NCI-H1105 (cell line): ENCODE data around the gene RPS21.

Experiments used
- DNase-seq: peaks from one replicate; lab custom pipeline; 2025; lab: John Stamatoyannopoulos, UW

The RPS21 gene

GRCh38 chr20:62396367-62397239 lies 9.7 kb downstream of the RPS21 start:
- no peak for DNase-seq

- DNase-seq, result no peak
Measured at GRCh38 chr20:62398120-62398821, 11.4 kb downstream of the RPS21 start.

- no peak for DNase-seq
Measured at GRCh38 chr20:62400021-62400420, 13.1 kb downstream of the RPS21 start.

- no peak for DNase-seq
Measured at GRCh38 chr20:62400541-62400940, 13.6 kb downstream of the RPS21 start.

- DNase-seq, result no peak
Measured at GRCh38 chr20:62401331-62401779, 14.5 kb downstream of the RPS21 start.

- no peak for DNase-seq
Measured at GRCh38 chr20:62402456-62403150, 15.7 kb downstream of the RPS21 start.

- no peak for DNase-seq
Measured at GRCh38 chr20:62403331-62403730, 16.4 kb downstream of the RPS21 start.

GRCh38 chr20:62404112-62404665 lies 17.3 kb downstream of the RPS21 start:
- DNase-seq, result no peak

GRCh38 chr20:62404761-62405107 lies 17.8 kb downstream of the RPS21 start:
- no peak for DNase-seq

GRCh38 chr20:62405108-62405980 lies 18.4 kb downstream of the RPS21 start:
- no peak for DNase-seq

- no peak for DNase-seq
Measured at GRCh38 chr20:62405981-62406513, 19.1 kb downstream of the RPS21 start.

- DNase-seq, result no peak
Measured at GRCh38 chr20:62406635-62407176, 19.8 kb downstream of the RPS21 start.

GRCh38 chr20:62407221-62407992 lies 20.5 kb downstream of the RPS21 start, which contains the start of gene CABLES2:
TSS of gene CABLES2 (minus strand) at chr20:62407285. CDS start at chr20:62407276, 9 bp downstream.
- peak; percentile 94 for DNase-seq

- DNase-seq, result no peak
Measured at GRCh38 chr20:62408055-62408454, 21.2 kb downstream of the RPS21 start.

GRCh38 chr20:62408640-62409039 lies 21.7 kb downstream of the RPS21 start:
- DNase-seq, result no peak

- no peak for DNase-seq
Measured at GRCh38 chr20:62409086-62409853, 22.4 kb downstream of the RPS21 start.

GRCh38 chr20:62409931-62410745 lies 23.2 kb downstream of the RPS21 start:
- peak; percentile 83 for DNase-seq
